Kidney (tissue), 14 donors: ENCODE measurements around the gene PFKFB2. TPM values are rescaled to one million over a fixed set of nuclear protein-coding genes. Genes with fewer than 3 reads are reported as not detected.

Experiments
- DNase-seq, 5 donors: peaks; one replicate each; pipeline ENCODE4 v3.0.0-alpha.2; 2013 to 2020
- FAIRE-seq: peaks from 2 replicates; lab custom pipeline; 2012; peaks lifted over from hg19 to GRCh38; lab: Jason Lieb, UNC
- H3K27ac ChIP-seq, 2 donors: one replicate each; pipeline ENCODE4 v1.7.0; 2013; ENCODE audit warnings: low read depth in 2 of 2, low read length in 2 of 2, inconsistent platforms in 1 of 2
- H3K27me3 ChIP-seq: one replicate; pipeline ENCODE4 v1.7.1; 2013; ENCODE audit warnings: low read length, inconsistent platforms; ENCODE audit not compliant: control insufficient read depth, insufficient read depth
- H3K36me3 ChIP-seq, 3 donors: one replicate each; pipeline versions ENCODE4 v1.7.0 to v1.7.1; 2013; ENCODE audit warnings: low read length in 3 of 3, control low read depth in 1 of 3, inconsistent platforms in 1 of 3; ENCODE audit not compliant: insufficient read depth in 3 of 3, control insufficient read depth in 2 of 3
- H3K4me1 ChIP-seq, 3 donors: one replicate each; pipeline versions ENCODE4 v1.7.0 to v1.7.1; 2013; ENCODE audit warnings: low read length in 3 of 3, inconsistent platforms in 1 of 3, low read depth in 1 of 3; ENCODE audit not compliant: control insufficient read depth in 2 of 3, insufficient read depth in 2 of 3
- H3K4me3 ChIP-seq, 3 donors: one replicate each; pipeline versions ENCODE4 v1.7.0 to v1.8.1; 2013; ENCODE audit warnings: low read length in 3 of 3, control low read depth in 1 of 3, inconsistent platforms in 1 of 3
- H3K9ac ChIP-seq, 3 donors: one replicate each; pipeline versions ENCODE4 v1.7.0 to v1.7.1; 2013; ENCODE audit warnings: low read length in 3 of 3, control low read depth in 1 of 3, inconsistent platforms in 1 of 3
- H3K9me3 ChIP-seq, 3 donors: one replicate each; pipeline versions ENCODE4 v1.7.0 to v1.7.1; 2013; ENCODE audit warnings: low read length in 3 of 3, control low read depth in 1 of 3, inconsistent platforms in 1 of 3; ENCODE audit not compliant: control insufficient read depth in 2 of 3, insufficient read depth in 1 of 3
- intact Hi-C: fragments of 100-400 bp; cut with DNase I; formaldehyde crosslinking; loops from one replicate; pipeline ENCODE4 v1.11.1; 2022
- polyA plus RNA-seq: library from polyadenylated mRNA; stranded (reverse); fragments of 350-450 nt; fragmentation: Illumina TruSeq; extraction: RNeasy Lipid Tissue Mini Kit (QIAGEN cat#74804); gene quantifications from one replicate; pipeline ENCODE4 v1.2.3, GENCODE V29; 2014; ENCODE audit warnings: low read depth, low replicate concordance; ENCODE audit not compliant: insufficient read depth
- total RNA-seq: library from RNA; stranded (reverse); fragmentation: NEBNext Ultra II Directional; extraction: Animal tissue kit (Norgen Biotek cat#: 25700); gene quantifications from one replicate; pipeline ENCODE4 v1.2.1, GENCODE V29; 2021
- TF ChIP-seq, protein P1 (sequence below): IDR thresholded peaks from 3 replicates; pipeline ENCODE4 v1.5.1; 2012; ENCODE audit warnings: mild to moderate bottlenecking, moderate library complexity, borderline replicate concordance; ENCODE audit not compliant: insufficient read depth; ENCODE audit errors: extremely low read depth
- donor health status: control.
- donor health status: control.
- donor health status: control.
- donor health status: control.
- donor health status: control.
- donor health status: DM: yes; HTN: yes; CAD: no.
- donor health status: Normal renal cell carcinoma (clear cell type).

Gene PFKFB2
- total and polyA plus RNA-seq, 2 donors from 2014 or later: 20.6 to 21.7 TPM

DNA sequence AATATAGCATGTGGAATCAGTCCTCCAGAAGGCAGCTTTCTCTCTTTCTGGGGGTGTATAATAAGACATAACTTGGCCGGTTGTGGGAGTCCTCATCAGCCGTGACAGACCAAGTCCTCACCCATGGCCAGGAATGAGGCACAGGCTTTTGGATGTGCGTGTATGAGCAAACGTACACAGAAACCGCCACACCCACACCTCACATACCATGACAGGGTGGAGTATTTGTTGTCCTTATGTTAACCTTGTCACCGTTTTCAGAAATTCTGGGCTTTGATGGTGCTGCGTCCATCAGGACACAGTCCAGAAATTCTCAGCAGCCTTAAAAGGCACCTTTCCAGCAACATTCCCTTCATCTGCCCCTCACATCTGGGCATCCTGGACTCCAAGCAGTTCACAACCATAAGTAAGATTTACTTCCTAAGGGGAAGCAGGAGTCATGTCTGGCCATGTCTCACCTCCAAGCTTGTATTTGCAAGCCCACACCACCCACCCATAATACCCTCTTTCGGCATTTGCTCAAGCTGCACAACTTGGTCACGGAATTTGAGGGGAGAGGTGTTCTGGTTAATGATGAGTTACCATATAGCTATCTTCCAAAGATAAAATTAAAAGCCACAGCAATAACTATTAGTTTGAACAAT is 32.9 kb upstream of the PFKFB2 start:
- Histone ChIP-seq H3K27ac (no peak overlapping the region), H3K9ac (no peak overlapping the region), H3K36me3 (peaks cover 0 to 5% (median 0%) of the 10 kb centered on the region in 3 donors), H3K4me1 (peaks cover under 1 to 23% (median 15%) of the 10 kb centered on the region in 3 donors), H3K4me3 (no peak overlapping the region), H3K9me3 (no peaks in the 10 kb centered on the region), H3K27me3 (no peaks in the 10 kb centered on the region)
- intact Hi-C loops: no loop called here
- DNase-seq (no peak), FAIRE-seq (no peak)
- TF ChIP-seq, protein P1, sequence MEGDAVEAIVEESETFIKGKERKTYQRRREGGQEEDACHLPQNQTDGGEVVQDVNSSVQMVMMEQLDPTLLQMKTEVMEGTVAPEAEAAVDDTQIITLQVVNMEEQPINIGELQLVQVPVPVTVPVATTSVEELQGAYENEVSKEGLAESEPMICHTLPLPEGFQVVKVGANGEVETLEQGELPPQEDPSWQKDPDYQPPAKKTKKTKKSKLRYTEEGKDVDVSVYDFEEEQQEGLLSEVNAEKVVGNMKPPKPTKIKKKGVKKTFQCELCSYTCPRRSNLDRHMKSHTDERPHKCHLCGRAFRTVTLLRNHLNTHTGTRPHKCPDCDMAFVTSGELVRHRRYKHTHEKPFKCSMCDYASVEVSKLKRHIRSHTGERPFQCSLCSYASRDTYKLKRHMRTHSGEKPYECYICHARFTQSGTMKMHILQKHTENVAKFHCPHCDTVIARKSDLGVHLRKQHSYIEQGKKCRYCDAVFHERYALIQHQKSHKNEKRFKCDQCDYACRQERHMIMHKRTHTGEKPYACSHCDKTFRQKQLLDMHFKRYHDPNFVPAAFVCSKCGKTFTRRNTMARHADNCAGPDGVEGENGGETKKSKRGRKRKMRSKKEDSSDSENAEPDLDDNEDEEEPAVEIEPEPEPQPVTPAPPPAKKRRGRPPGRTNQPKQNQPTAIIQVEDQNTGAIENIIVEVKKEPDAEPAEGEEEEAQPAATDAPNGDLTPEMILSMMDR: no peak

DNA sequence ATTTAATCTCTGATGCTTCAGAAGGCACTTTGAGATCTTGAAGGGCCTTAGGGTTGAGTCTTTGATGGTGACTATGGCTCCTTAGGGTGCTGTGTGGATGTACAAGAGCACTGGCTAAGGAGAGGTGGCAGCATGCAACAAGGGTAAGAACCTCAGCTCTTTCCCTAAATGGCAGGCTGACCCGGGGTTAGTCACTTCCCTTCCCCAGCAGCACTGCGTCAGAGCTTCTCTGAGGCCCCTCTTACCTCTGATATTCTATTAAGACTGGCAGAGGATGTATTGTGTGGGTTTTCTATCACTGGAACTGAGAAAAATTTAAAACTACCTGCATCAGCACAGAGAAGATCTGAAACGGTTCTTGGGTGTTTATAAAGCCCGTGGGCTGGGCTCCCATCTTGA is 32.4 kb upstream of the PFKFB2 start:
- H3K27ac ChIP-seq: no peak overlapping the region
- FAIRE-seq (no peak), DNase-seq (no peak)
- no peak overlapping the region for H3K4me3 ChIP-seq
- TF ChIP-seq, protein P1: no peak
- H3K36me3 ChIP-seq: peaks cover 0 to 5% (median 0%) of the 10 kb centered on the region in 3 donors
- intact Hi-C loops: no loop called here
- no peak overlapping the region for H3K9ac ChIP-seq
- H3K4me1 ChIP-seq: peaks cover 4 to 28% (median 20%) of the 10 kb centered on the region in 3 donors
- H3K9me3 ChIP-seq: no peaks in the 10 kb centered on the region
- H3K27me3 ChIP-seq: no peaks in the 10 kb centered on the region

DNA sequence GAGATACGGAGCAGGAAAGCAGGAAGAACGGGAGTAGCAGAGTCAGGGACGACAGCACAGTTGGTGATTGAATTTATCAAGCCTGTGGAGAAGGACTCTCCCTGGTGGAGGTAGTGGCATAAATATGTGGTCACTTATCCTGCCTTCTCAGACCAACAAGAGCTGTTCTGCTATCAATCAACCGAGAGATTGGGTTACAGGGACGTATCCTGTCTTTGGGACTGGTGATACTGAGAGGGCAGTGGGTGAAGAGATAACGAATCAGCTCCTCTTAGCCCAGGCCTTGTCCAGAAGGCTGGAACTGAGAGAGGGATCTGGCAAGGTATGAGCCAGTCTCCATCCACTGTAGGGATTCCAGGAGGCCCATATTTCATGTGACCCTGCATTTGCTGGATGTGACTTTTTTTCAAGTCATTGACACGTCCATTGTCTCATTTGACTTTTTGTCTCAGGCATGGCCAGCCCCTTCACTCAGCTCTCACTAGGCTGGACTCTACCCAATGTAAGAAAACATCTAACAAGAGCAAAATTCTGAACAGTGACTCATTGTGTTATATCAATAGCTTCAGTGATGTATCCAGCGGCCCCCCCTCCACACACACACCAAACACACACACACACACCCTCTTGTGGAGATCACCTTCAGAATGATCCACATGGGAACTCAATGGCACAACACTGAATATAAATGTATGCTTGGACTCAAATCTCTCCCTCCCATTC is 31.8 kb upstream of the PFKFB2 start:
- DNase-seq (no peak), FAIRE-seq (no peak)
- Histone ChIP-seq H3K9me3 (no peaks in the 10 kb centered on the region), H3K27me3 (no peaks in the 10 kb centered on the region), H3K36me3 (peaks cover 0 to 5% (median 0%) of the 10 kb centered on the region in 3 donors), H3K27ac (no peak overlapping the region), H3K4me1 (peaks cover 9 to 33% (median 23%) of the 10 kb centered on the region in 3 donors), H3K9ac (no peak overlapping the region), H3K4me3 (no peak overlapping the region)
- intact Hi-C loops: no loop called here
- TF ChIP-seq, protein P1: no peak
